SK-MEL-5 (cell line): Measurements from ENCODE around the gene PPP1R9A. TPM values are rescaled to one million over a fixed set of nuclear protein-coding genes. Genes with fewer than 3 reads are reported as not detected.
"Not testable (repeated sequence)": the region's sequence is repeated elsewhere in the genome, so short reads cannot be mapped to it uniquely, and the experiment has no call there.

Source experiments
- DNase-seq: peaks from one replicate; pipeline ENCODE4 v3.0.0-alpha.2; 2016; ENCODE audit warnings: low read depth, low spot score
- in situ Hi-C: cut with HindIII; loops from 2 replicates; pipeline ENCODE4 v1.10.0; 2016; ENCODE audit warnings: low sequenced_read_pairs, high pct_unique_total_duplicates, low pct_unique_long_range_greater_than_20kb
- total RNA-seq: library from RNA; depleted of rRNA; stranded (reverse); fragments of >200 nt; shearing (Covaris generic); gene quantifications from 2 replicates; pipeline ENCODE4 v1.2.3, GENCODE V29; 2014

PPP1R9A gene
- total RNA-seq, 1 experiment from 2014 or later: 3.0 TPM

- in situ Hi-C loops: loop anchor here (10.0 kb wide), 1 partner anchor 557 kb away; no protein-coding TSS in a partner anchor
- no peak for DNase-seq
Measured at GRCh38 chr7:95001815-95002561, 94.6 kb downstream of the PPP1R9A start.

GRCh38 chr7:95002775-95003174, 95.4 kb downstream of the PPP1R9A start:
- DNase-seq: no peak
- in situ Hi-C loops: loop anchor here (10.0 kb wide), 1 partner anchor 558 kb away; no protein-coding TSS in a partner anchor

- in situ Hi-C loops: loop anchor here (10.0 kb wide), 1 partner anchor 560 kb away; no protein-coding TSS in a partner anchor
Measured at GRCh38 chr7:95004618-95005247, 97.3 kb downstream of the PPP1R9A start.

DNA sequence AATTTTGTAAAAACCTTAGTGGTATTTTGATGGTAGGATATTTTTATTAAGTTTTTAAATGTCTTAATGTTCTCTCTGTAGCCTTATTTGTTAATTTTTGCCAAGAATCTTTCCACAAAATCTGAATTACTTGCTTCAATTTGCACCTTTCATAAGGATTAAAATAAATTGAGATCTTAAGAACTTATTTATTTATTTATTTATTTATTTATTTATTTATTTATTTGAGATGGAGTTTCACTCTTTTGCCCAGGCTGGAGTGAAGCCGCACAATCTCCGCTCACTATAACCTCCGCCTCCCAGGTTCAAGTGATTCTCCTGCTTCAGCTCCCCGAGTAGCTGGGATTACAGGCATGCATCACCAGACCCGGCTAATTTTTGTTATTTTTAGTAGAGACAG, 98.6 kb downstream of the PPP1R9A start:
- no peak for DNase-seq
- in situ Hi-C loops: loop anchor here (10.0 kb wide), 1 partner anchor 561 kb away; no protein-coding TSS in a partner anchor

More at GRCh38 chr7:95004618-95005247, 97.3 kb downstream of the PPP1R9A start:
- DNase-seq: no peak

- in situ Hi-C loops: loop anchor here (10.0 kb wide), 1 partner anchor 564 kb away; no protein-coding TSS in a partner anchor
- DNase-seq: not testable (repeated sequence)
Measured at GRCh38 chr7:95008773-95009172, 101.4 kb downstream of the PPP1R9A start.

DNA sequence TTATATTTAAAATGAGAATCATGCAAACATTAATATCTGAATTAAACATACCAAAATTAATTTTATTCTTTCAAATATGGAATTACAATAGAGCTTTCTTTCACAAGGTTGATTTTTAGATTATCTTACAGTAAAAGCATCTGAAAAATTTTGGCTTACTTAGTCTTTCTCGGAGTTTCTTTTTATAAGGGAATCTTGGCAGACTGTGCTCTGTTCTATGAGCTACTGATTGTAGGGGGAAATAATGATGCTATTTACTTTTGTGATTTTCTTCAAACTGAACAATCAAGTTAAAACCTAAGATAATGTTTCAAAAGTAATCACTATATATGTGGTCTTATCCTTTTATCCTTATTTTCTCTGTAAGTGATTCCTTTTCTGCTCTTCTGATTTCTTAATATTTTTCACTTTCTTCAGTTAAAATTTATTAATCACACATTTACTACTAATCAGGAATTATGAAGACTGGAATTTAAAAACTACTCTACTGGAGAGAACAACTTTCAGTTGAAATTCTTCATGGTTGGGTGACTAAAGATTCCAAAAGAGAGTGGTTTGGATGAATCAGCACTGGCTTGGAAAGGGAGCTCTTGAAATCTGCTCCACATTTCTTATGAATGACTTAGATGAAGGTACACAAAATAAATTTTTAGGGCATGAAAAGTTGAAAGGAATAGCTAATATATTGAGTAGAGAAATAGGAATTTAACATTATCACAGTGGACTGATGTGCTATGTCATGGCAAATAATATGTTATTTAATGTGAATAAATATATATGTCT, 103.9 kb downstream of the PPP1R9A start:
- DNase-seq: no peak
- in situ Hi-C loops: no loop called here

- in situ Hi-C loops: no loop called here
- no peak for DNase-seq
Measured at GRCh38 chr7:95011995-95012394, 104.6 kb downstream of the PPP1R9A start.

DNA sequence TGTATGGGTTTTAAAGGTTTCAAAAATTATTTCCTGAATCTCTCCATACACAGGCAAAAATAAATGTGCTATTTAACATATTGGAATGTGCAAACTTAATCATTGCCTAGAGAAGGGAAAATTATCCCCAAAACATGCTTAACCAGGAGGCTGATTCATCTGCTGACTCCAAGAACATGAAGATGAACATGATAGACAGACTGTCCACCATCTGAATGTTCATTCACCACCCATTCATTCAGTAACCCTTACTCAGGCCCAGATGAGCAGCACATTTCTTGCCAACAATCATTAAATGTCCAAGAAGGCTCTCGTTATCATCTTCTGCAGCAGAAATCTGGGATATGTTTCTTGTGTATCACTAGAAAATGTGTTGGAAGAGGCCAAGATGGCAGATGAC, 110.6 kb downstream of the PPP1R9A start:
- in situ Hi-C loops: no loop called here
- no peak for DNase-seq

GRCh38 chr7:95026018-95026417, 118.6 kb downstream of the PPP1R9A start:
- no peak for DNase-seq
- in situ Hi-C loops: loop anchor here (25.0 kb wide), 1 partner anchor 486 kb away; no protein-coding TSS in a partner anchor

DNA sequence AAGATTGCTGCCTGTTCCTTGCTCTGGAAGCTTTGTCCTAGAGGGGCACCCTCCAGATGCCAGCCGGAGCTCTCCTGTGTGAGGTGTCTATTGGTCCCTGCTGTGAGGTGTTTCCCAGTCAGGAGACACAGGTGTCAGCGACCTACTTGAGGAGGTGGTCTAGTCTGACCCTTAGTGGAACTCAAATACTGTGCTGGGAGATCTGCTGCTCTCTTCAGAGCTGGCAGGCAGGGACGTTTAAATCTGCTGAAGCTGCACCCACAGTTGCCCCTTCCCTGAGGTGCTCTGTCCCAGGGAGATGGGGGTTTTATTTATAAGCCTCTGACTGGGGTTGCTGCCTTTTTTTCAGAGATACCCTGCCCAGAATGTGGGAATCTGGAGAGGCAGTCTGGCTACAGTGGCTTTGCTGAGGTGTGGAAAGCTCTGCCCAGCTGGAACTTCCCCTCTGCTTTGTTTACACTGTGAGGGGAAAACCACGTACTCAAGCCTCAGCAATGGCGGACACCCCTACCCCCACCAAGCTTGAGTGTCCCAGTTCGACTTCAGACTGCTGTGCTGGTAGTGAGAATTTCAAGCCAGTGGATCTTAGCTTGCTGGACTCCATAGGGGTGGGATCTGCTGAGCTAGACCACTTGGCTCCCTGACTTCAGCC, 119.2 kb downstream of the PPP1R9A start:
- in situ Hi-C loops: loop anchor here (25.0 kb wide), 1 partner anchor 486 kb away; no protein-coding TSS in a partner anchor
- no peak for DNase-seq

DNA sequence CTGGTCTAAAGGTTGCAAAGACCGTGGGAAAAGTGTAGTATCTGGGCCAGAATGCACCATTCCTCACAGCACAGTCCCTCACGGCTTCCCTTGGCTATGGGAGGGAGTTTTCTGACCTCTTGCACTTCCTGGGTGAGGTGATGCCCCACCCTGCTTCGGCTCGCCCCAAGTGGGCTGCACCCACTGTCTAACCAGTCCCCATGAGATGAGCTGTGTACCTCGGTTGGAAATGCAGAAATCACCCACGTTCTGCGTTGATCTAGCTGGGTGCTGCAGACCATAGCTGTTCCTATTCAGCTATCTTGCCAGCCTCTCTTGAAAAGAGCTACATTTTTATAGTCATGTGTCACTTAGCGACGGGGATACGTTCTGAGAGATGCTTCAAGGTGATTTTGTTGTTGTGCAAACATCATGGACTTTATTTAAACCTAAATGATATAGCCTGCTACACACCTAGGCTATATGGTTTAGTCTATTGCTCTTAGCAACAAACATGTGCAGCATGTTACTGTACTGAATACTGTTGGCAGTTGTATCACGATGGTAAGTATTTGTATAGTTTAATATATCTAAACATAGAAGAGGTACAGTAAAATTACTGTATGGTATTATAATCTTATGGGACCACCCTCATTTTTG, 120.0 kb downstream of the PPP1R9A start:
- in situ Hi-C loops: loop anchor here (25.0 kb wide), 1 partner anchor 485 kb away; no protein-coding TSS in a partner anchor

DNA sequence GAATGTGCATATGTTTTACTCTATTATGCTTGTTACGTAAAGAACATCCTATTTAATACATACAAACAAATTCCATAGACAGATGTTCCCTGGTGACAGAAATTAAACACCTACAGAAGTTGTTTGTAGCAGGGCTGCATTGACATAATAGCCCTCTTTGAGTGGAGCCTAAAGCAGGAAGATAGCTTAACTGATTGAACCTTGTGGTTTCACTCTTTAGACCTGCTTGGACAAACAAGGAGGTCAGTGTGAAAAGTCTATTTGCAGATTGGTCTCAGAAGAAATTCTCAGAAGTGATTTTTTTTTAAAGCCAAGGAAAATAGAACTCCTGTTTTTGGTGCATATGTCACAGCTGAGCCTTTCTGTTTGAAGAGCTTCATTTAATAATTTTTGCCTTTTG, 121.3 kb downstream of the PPP1R9A start:
- in situ Hi-C loops: loop anchor here (25.0 kb wide), 1 partner anchor 484 kb away; no protein-coding TSS in a partner anchor
- peak; percentile 98 for DNase-seq

More for the DNA sequence above, 120.0 kb downstream of the PPP1R9A start:
- no peak for DNase-seq

- in situ Hi-C loops: loop anchor here (25.0 kb wide), 1 partner anchor 477 kb away; no protein-coding TSS in a partner anchor
- DNase-seq: no peak
Measured at GRCh38 chr7:95035295-95035694, 127.9 kb downstream of the PPP1R9A start.

DNA sequence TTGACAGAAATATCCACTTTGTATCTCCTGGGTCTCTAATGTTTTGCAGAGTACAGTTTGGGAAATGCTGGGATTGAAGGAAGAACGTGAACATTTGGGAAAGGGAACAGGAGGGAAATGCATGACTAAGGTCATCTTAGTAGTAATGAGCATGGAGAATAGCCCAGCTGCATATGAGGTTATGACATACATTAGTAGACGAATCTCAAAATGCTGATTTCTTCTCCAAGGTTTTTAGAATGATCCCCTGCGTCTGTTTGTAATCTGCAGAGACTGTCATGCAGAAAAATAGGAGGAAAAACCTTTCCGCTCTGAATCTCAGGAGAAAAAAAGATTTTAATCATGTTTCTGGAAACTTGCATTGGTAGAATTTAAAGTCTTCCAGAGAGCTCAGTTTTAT, 133.6 kb downstream of the PPP1R9A start:
- in situ Hi-C loops: loop anchor here (25.0 kb wide), 1 partner anchor 471 kb away; no protein-coding TSS in a partner anchor
- DNase-seq: no peak

DNA sequence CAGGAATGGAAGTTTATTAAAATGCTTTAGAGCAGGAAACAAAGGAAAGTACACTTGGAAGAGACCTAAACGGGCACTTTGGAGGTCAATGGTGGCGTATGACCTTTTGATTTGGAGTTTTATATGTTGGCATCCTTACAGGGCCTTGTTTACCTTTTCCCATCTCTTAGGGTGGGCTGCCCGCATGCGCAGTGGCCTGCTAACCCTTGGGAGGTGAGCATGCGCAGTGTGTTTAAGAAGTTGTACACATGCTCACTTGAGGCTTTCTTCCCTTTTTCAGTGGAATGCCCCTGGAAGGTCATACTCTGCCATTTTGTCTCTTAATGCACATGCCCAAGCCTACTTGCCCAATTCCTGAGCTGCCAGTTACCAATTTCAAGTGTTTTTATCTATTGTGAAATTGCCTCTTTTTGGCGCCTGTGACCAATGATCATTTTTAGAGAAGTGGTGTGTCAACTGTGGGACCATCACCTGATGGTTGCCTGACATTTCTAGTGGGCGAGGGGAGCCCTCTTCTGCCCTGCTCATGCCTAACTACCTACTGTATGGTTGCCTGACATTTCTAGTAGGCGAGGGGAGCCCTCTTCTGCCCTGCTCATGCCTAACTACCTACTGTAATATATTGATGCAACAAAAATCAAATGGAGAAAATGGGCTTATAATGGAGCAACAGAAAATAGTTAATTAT, 138.0 kb downstream of the PPP1R9A start:
- in situ Hi-C loops: loop anchor here (25.0 kb wide), 1 partner anchor 467 kb away; no protein-coding TSS in a partner anchor
- DNase-seq: peak; percentile 89
